ENCODE results near the gene ABHD5.

Gene ABHD5

GRCh38 chr3:43776101-43776500, 85.4 kb downstream of the ABHD5 start:
- Histone ChIP-seq H3K27me3 (ENCODE audit: insufficient read depth, low read depth, severe bottlenecking) (no peaks in the 10 kb centered on the region), H3K9me3 (ENCODE audit: severe bottlenecking) (peaks cover 7% of the 10 kb centered on the region), H3K36me3 (no peaks in the 10 kb centered on the region), H3K27ac (no peak overlapping the region), H3K4me3 (ENCODE audit: low read depth, low read length) (no peak overlapping the region)
- no peak for TF ChIP-seq CTCF (IDR thresholded peaks at IDR 0.05; ENCODE audit: low read depth, low read length)
- no peak for DNase-seq

GRCh38 chr3:43779850-43780249, 89.1 kb downstream of the ABHD5 start:
- H3K4me3 ChIP-seq (ENCODE audit: low read depth, low read length): no peak overlapping the region
- no peak for DNase-seq

GRCh38 chr3:43782541-43782940, 91.8 kb downstream of the ABHD5 start:
- Histone ChIP-seq H3K36me3 (no peaks in the 10 kb centered on the region), H3K27me3 (ENCODE audit: insufficient read depth, low read depth, severe bottlenecking) (no peaks in the 10 kb centered on the region), H3K4me3 (ENCODE audit: low read depth, low read length) (no peak overlapping the region), H3K27ac (no peak overlapping the region), H3K9me3 (ENCODE audit: severe bottlenecking) (peaks cover 7% of the 10 kb centered on the region)
- no peak for DNase-seq
- no peak for TF ChIP-seq CTCF (IDR thresholded peaks at IDR 0.05; ENCODE audit: low read depth, low read length)

More at GRCh38 chr3:43779850-43780249, 89.1 kb downstream of the ABHD5 start:
- Histone ChIP-seq H3K27me3 (ENCODE audit: insufficient read depth, low read depth, severe bottlenecking) (no peaks in the 10 kb centered on the region), H3K27ac (no peak overlapping the region), H3K36me3 (no peaks in the 10 kb centered on the region), H3K9me3 (ENCODE audit: severe bottlenecking) (peaks cover 7% of the 10 kb centered on the region)
- no peak for TF ChIP-seq CTCF (IDR thresholded peaks at IDR 0.05; ENCODE audit: low read depth, low read length)

All from WERI-Rb-1 (cell line).